Stimulated activated CD8-positive, alpha-beta memory T cell treated with anti-CD3 and anti-CD28 coated beads, Interleukin-2, amount 100 ng/mL, for 1 hour (primary cell): ENCODE data around the gene TAB2.

ENCODE experiments used
- DNase-seq, 2 donors: peaks; one replicate each; pipeline ENCODE4 v3.0.0-alpha.2; 2020; ENCODE audit warnings: low read depth in 2 of 2

Gene TAB2

GRCh38 chr6:149317644-149318571, at the start of gene TAB2:
TSS of gene TAB2 (plus strand) at chr6:149317712. CDS start at chr6:149369998, 52,286 bp downstream.
- peak; percentile 52 to 68 for DNase-seq

- DNase-seq, result no peak
Measured at GRCh38 chr6:149268146-149268545, 49.4 kb upstream of the TAB2 start.

GRCh38 chr6:149268768-149269167, 48.7 kb upstream of the TAB2 start:
- no peak for DNase-seq

- no peak for DNase-seq
Measured at GRCh38 chr6:149270616-149271015, 46.9 kb upstream of the TAB2 start.

GRCh38 chr6:149271348-149272340, 45.9 kb upstream of the TAB2 start:
- peak; percentile 50 to 60 for DNase-seq

- no peak for DNase-seq
Measured at GRCh38 chr6:149273318-149273717, 44.2 kb upstream of the TAB2 start.

- no peak for DNase-seq
Measured at GRCh38 chr6:149275621-149276020, 41.9 kb upstream of the TAB2 start.

- DNase-seq, result no peak
Measured at GRCh38 chr6:149277621-149278020, 39.9 kb upstream of the TAB2 start.

- no peak for DNase-seq
Measured at GRCh38 chr6:149278997-149279396, 38.5 kb upstream of the TAB2 start.

- no peak for DNase-seq
Measured at GRCh38 chr6:149284904-149285303, 32.6 kb upstream of the TAB2 start.

- no peak for DNase-seq
Measured at GRCh38 chr6:149285626-149286025, 31.9 kb upstream of the TAB2 start.

- DNase-seq, result no peak
Measured at GRCh38 chr6:149286905-149287304, 30.6 kb upstream of the TAB2 start.

- no peak for DNase-seq
Measured at GRCh38 chr6:149289192-149289781, 28.2 kb upstream of the TAB2 start.

- no peak for DNase-seq
Measured at GRCh38 chr6:149289966-149290365, 27.5 kb upstream of the TAB2 start.

GRCh38 chr6:149293244-149293643, 24.3 kb upstream of the TAB2 start:
- no peak for DNase-seq

GRCh38 chr6:149300563-149300962, 16.9 kb upstream of the TAB2 start:
- DNase-seq, result no peak

GRCh38 chr6:149302723-149303122, 14.8 kb upstream of the TAB2 start:
- no peak for DNase-seq

- no peak for DNase-seq
Measured at GRCh38 chr6:149303468-149303867, 14.0 kb upstream of the TAB2 start.

- no peak for DNase-seq
Measured at GRCh38 chr6:149305372-149305771, 12.1 kb upstream of the TAB2 start.

- no peak for DNase-seq
Measured at GRCh38 chr6:149306967-149307366, 10.5 kb upstream of the TAB2 start.

- no peak for DNase-seq
Measured at GRCh38 chr6:149311293-149311692, 6.2 kb upstream of the TAB2 start.

- no peak for DNase-seq
Measured at GRCh38 chr6:149311766-149312165, 5.7 kb upstream of the TAB2 start.
